ENCODE data around the gene PRPH2. TPM values are rescaled to one million over a fixed set of nuclear protein-coding genes. Genes with fewer than 3 reads are reported as not detected.

PRPH2 gene
- total RNA-seq, 1 donor from 2014 or later, result 0.63 TPM

- Histone ChIP-seq H3K9me3 (replicated peaks) (no peaks in the 10 kb centered on the region), H3K4me1 (peaks cover 43% of the 10 kb centered on the region), H3K4me3 (no peak overlapping the region), H3K36me3 (peaks cover 21% of the 10 kb centered on the region), H3K27me3 (ENCODE audit: low read depth) (no peaks in the 10 kb centered on the region), H3K27ac (replicated peaks) (peak overlapping the region; percentile 28)
- intact Hi-C loops (cut with micrococcal nuclease), result no loop called here
- no peak for DNase-seq
- TF ChIP-seq CTCF (IDR thresholded peaks at IDR 0.05; ENCODE audit: borderline replicate concordance), result no peak
Observed at GRCh38 chr6:42696526-42697267, 25.7 kb downstream of the PRPH2 start.

GRCh38 chr6:42694586-42694985, 27.8 kb downstream of the PRPH2 start:
- H3K4me3 ChIP-seq, result no peak overlapping the region
- H3K27ac ChIP-seq (replicated peaks), result peak overlapping the region; percentile 79
- TF ChIP-seq CTCF (IDR thresholded peaks at IDR 0.05; ENCODE audit: borderline replicate concordance), result no peak
- H3K36me3 ChIP-seq, result peaks cover 42% of the 10 kb centered on the region
- no peak for DNase-seq
- H3K27me3 ChIP-seq (ENCODE audit: low read depth), result no peaks in the 10 kb centered on the region
- intact Hi-C loops (cut with micrococcal nuclease), result no loop called here
- H3K9me3 ChIP-seq (replicated peaks), result no peaks in the 10 kb centered on the region
- H3K4me1 ChIP-seq, result peaks cover 48% of the 10 kb centered on the region

- Histone ChIP-seq H3K27me3 (ENCODE audit: low read depth) (no peaks in the 10 kb centered on the region), H3K4me3 (no peak overlapping the region), H3K9me3 (replicated peaks) (no peaks in the 10 kb centered on the region), H3K36me3 (peaks cover 50% of the 10 kb centered on the region), H3K27ac (replicated peaks) (peak overlapping the region; percentile 79), H3K4me1 (peaks cover 52% of the 10 kb centered on the region)
- intact Hi-C loops (cut with micrococcal nuclease), result no loop called here
- no peak for TF ChIP-seq CTCF (IDR thresholded peaks at IDR 0.05; ENCODE audit: borderline replicate concordance)
- DNase-seq, result no peak
Observed at GRCh38 chr6:42693725-42694323, 28.6 kb downstream of the PRPH2 start.

- Histone ChIP-seq H3K36me3 (peaks cover 65% of the 10 kb centered on the region), H3K27me3 (ENCODE audit: low read depth) (no peaks in the 10 kb centered on the region), H3K9me3 (replicated peaks) (no peaks in the 10 kb centered on the region), H3K27ac (replicated peaks) (peak overlapping the region; percentile 79), H3K4me1 (peaks cover 52% of the 10 kb centered on the region), H3K4me3 (no peak overlapping the region)
- DNase-seq, result no peak
- no peak for TF ChIP-seq CTCF (IDR thresholded peaks at IDR 0.05; ENCODE audit: borderline replicate concordance)
- intact Hi-C loops (cut with micrococcal nuclease), result no loop called here
Observed at GRCh38 chr6:42692137-42692911, 30.1 kb downstream of the PRPH2 start.

GRCh38 chr6:42690872-42691271, 31.5 kb downstream of the PRPH2 start:
- intact Hi-C loops (cut with micrococcal nuclease), result no loop called here
- Histone ChIP-seq H3K4me1 (peaks cover 40% of the 10 kb centered on the region), H3K27me3 (ENCODE audit: low read depth) (no peaks in the 10 kb centered on the region), H3K4me3 (no peak overlapping the region), H3K36me3 (peaks cover 75% of the 10 kb centered on the region), H3K9me3 (replicated peaks) (no peaks in the 10 kb centered on the region), H3K27ac (replicated peaks) (peak overlapping the region; percentile 79)
- TF ChIP-seq CTCF (IDR thresholded peaks at IDR 0.05; ENCODE audit: borderline replicate concordance), result no peak
- DNase-seq, result no peak
